PFSK-1 (cell line): ENCODE data around the gene RUSC1.

ENCODE experiments used
- FOXP2 ChIP-seq: optimal IDR thresholded peaks from 2 replicates; pipeline ENCODE3; 2011; ENCODE audit warnings: borderline replicate concordance, control low read depth, inconsistent platforms; ENCODE audit not compliant: insufficient read depth; ENCODE audit errors: extremely low read length, extremely low read depth
- TAF1 ChIP-seq: IDR thresholded peaks from 2 replicates; pipeline ENCODE4 v1.6.1; 2012; ENCODE audit warnings: low read length, control low read depth, borderline replicate concordance; ENCODE audit not compliant: insufficient read depth

DNA sequence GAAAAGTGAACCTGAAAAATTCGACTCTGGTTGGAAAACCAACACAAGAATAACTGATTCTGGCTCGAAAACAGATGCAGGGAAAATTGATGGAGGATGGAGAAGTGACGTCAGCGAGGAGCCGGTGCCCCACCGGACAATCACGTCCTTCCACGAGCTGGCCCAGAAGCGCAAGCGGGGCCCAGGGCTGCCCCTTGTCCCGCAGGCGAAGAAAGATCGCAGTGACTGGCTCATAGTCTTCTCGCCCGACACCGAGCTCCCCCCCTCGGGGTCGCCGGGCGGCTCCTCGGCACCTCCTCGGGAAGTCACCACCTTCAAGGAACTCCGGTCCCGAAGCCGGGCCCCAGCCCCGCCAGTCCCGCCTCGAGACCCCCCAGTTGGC, 1.9 kb downstream of the RUSC1 start:
- no peak for TF ChIP-seq TAF1
- TF ChIP-seq FOXP2, result no peak
